HCT116 (cell line): ENCODE measurements around the gene GCDH. TPM values are rescaled to one million over a fixed set of nuclear protein-coding genes. Genes with fewer than 3 reads are reported as not detected.

ENCODE experiments used
- ATAC-seq: fragments of 200-7000 bp; cut with Tn5 transposase; 2 replicates; pipeline ENCODE4 v1.9.1; 2020; ENCODE audit warnings: mild to moderate bottlenecking, moderate library complexity
- BruUV-seq: library from RNA; stranded (reverse); fragments of 400-500 nt; replicated peaks from 2 replicates; lab custom pipeline; 2021; lab: Mats Ljungman, UMichigan
- CTCF ChIA-PET: fragments of 300-600 bp; sonication (Branson Sonifier 250); formaldehyde crosslinking; loops from one replicate; lab custom pipeline; 2021; ENCODE audit warnings: antibody characterized with exemption; lab: Charles Lee
- POLR2A ChIA-PET: fragments of 300-600, 350-600 bp; sonication (Branson Sonifier 250); formaldehyde crosslinking; loops from one replicate; lab custom pipeline; 2021; ENCODE audit warnings: antibody characterized with exemption; lab: Charles Lee
- RAD21 ChIA-PET, 2 experiments: fragments of 300-600 bp; sonication (Branson Sonifier 250); formaldehyde crosslinking; loops; one replicate each; lab custom pipeline; 2023; ENCODE audit warnings: low total read pairs in 2 of 2; ENCODE audit not compliant: uncharacterized antibody in 2 of 2, unreplicated experiment in 2 of 2, low non-redundant PET in 1 of 2; lab: Charles Lee
- DNase-seq: peaks from one replicate; pipeline ENCODE4 v3.0.0-alpha.2; 2010; ENCODE audit warnings: low read depth, low spot score
- H2AFZ ChIP-seq: fragments of 200-600 bp; shearing (Covaris generic), sonication (generic); 2 replicates; pipeline ENCODE4 v1.6.1; 2017; ENCODE audit warnings: low read depth, mixed run types, mixed read lengths, antibody characterized with exemption, low read length; ENCODE audit not compliant: poor library complexity, severe bottlenecking
- H3K27ac ChIP-seq: 2 replicates; pipeline ENCODE4 v1.5.1; 2012; ENCODE audit warnings: low read depth, low read length
- H3K27me3 ChIP-seq: fragments of 200-600 bp; sonication (generic); 2 replicates; pipeline ENCODE4 v1.6.1; 2016; ENCODE audit warnings: mixed run types, low read length, mixed read lengths; ENCODE audit not compliant: insufficient read depth
- H3K36me3 ChIP-seq, 2 experiments: fragments of 200-500 bp in 1 of 2; fragments of 200-600 bp in 1 of 2; sonication (Bioruptor generic) in 1 of 2; sonication (generic) in 1 of 2; 2 replicates each; pipeline versions ENCODE4 v1.5.1 to v1.6.1; 2014 to 2016; ENCODE audit warnings: low read length in 2 of 2, inconsistent platforms in 1 of 2, mixed read lengths in 1 of 2, mixed run types in 1 of 2; ENCODE audit not compliant: insufficient read depth in 2 of 2, control insufficient read depth in 1 of 2
- H3K4me1 ChIP-seq, 2 experiments: fragments of 200-600 bp in 1 of 2; sonication (generic) in 1 of 2; 2 replicates each; pipeline versions ENCODE4 v1.5.1 to v1.6.1; 2012 to 2017; ENCODE audit warnings: low read length in 2 of 2, inconsistent platforms in 1 of 2, mild to moderate bottlenecking in 1 of 2, mixed read lengths in 1 of 2, mixed run types in 1 of 2, moderate library complexity in 1 of 2; ENCODE audit not compliant: insufficient read depth in 2 of 2, control insufficient read depth in 1 of 2
- H3K4me2 ChIP-seq: fragments of 200-600 bp; sonication (generic); 2 replicates; pipeline ENCODE4 v1.6.1; 2017; ENCODE audit warnings: mixed run types, low read length, mixed read lengths
- H3K4me3 ChIP-seq, 2 experiments: fragments of 200-600 bp in 1 of 2; sonication (generic) in 1 of 2; replicated peaks in 1 of 2; 2 replicates each; pipeline ENCODE4 v1.5.1; 2011 to 2016; ENCODE audit warnings: low read length in 2 of 2, control low read depth in 1 of 2, low read depth in 1 of 2, mild to moderate bottlenecking in 1 of 2, mixed read lengths in 1 of 2, mixed run types in 1 of 2
- H3K79me2 ChIP-seq: fragments of 200-600 bp; sonication (generic); 2 replicates; pipeline ENCODE4 v1.6.1; 2017; ENCODE audit warnings: mild to moderate bottlenecking, mixed run types, low read length, moderate library complexity, mixed read lengths; ENCODE audit not compliant: insufficient read depth
- H3K9ac ChIP-seq: fragments of 200-600 bp; sonication (generic); 2 replicates; pipeline ENCODE4 v1.6.1; 2016; ENCODE audit warnings: low read length, mixed read lengths
- H3K9me2 ChIP-seq: fragments of 200-600 bp; sonication (generic), shearing (Covaris generic); 2 replicates; pipeline ENCODE4 v1.6.1; 2017; ENCODE audit warnings: mixed run types, mild to moderate bottlenecking, moderate library complexity; ENCODE audit not compliant: insufficient read depth
- H3K9me3 ChIP-seq, 2 experiments: fragments of 200-500 bp in 1 of 2; fragments of 200-600 bp in 1 of 2; sonication (Bioruptor generic) in 1 of 2; sonication (generic) in 1 of 2; 2 replicates each; pipeline ENCODE4 v1.6.1; 2014 to 2017; ENCODE audit warnings: low read length in 2 of 2, mixed read lengths in 2 of 2, inconsistent platforms in 1 of 2, low read depth in 1 of 2, mild to moderate bottlenecking in 1 of 2, mixed run types in 1 of 2, moderate library complexity in 1 of 2; ENCODE audit not compliant: control insufficient read depth in 1 of 2, insufficient read depth in 1 of 2
- H4K20me1 ChIP-seq: fragments of 200-600 bp; sonication (generic), shearing (Covaris generic); 2 replicates; pipeline ENCODE4 v1.6.1; 2017; ENCODE audit warnings: mixed run types, mild to moderate bottlenecking, moderate library complexity; ENCODE audit not compliant: insufficient read depth
- CBX3 ChIP-seq: IDR thresholded peaks from 2 replicates; pipeline ENCODE4 v1.6.1; 2012; ENCODE audit warnings: low read depth
- CEBPB ChIP-seq: IDR thresholded peaks from 2 replicates; pipeline ENCODE4 v1.6.1; 2012; ENCODE audit warnings: low read depth
- EGR1 ChIP-seq: IDR thresholded peaks from 2 replicates; pipeline ENCODE4 v1.6.1; 2012; ENCODE audit warnings: low read depth
- ELF1 ChIP-seq: IDR thresholded peaks from 2 replicates; pipeline ENCODE4 v1.6.1; 2012; ENCODE audit warnings: low read depth, borderline replicate concordance
- EZH2 ChIP-seq: fragments of 200-600 bp; sonication (generic); IDR thresholded peaks from 2 replicates; pipeline ENCODE4 v1.6.1; 2017; ENCODE audit warnings: antibody characterized with exemption, mixed run types
- JUND ChIP-seq: IDR thresholded peaks from 2 replicates; pipeline ENCODE4 v1.6.1; 2012
- POLR2A ChIP-seq: IDR thresholded peaks from 2 replicates; pipeline ENCODE4 v1.7.0; 2011; ENCODE audit warnings: borderline replicate concordance; ENCODE audit not compliant: insufficient read depth, insufficient read length; ENCODE audit errors: extremely low read depth
- POLR2AphosphoS5 ChIP-seq: IDR thresholded peaks from 2 replicates; pipeline ENCODE4 v1.6.1; 2011; ENCODE audit warnings: mild to moderate bottlenecking, low read depth, low read length, moderate library complexity
- RAD21 ChIP-seq: IDR thresholded peaks from 2 replicates; pipeline ENCODE4 v1.6.1; 2012; ENCODE audit warnings: low read depth, mild to moderate bottlenecking
- REST ChIP-seq: IDR thresholded peaks from 2 replicates; pipeline ENCODE4 v1.6.1; 2012; ENCODE audit warnings: low read depth
- SIN3A ChIP-seq: IDR thresholded peaks from 2 replicates; pipeline ENCODE4 v1.6.1; 2012; ENCODE audit warnings: low read depth
- SP1 ChIP-seq: IDR thresholded peaks from 2 replicates; pipeline ENCODE4 v1.6.1; 2012; ENCODE audit warnings: low read depth
- YY1 ChIP-seq: IDR thresholded peaks from 2 replicates; pipeline ENCODE4 v1.6.1; 2011; ENCODE audit warnings: low read length, low read depth, moderate library complexity, mild to moderate bottlenecking; ENCODE audit not compliant: insufficient replicate concordance; ENCODE audit errors: extremely low read depth
- ZFX ChIP-seq: fragments of 450-650 bp; IDR thresholded peaks from 2 replicates; pipeline ENCODE4 v1.6.1; 2017
- ZNF274 ChIP-seq: fragments of 200-500 bp; sonication (Bioruptor generic); IDR thresholded peaks from 2 replicates; pipeline ENCODE4 v1.6.1; 2014; ENCODE audit warnings: mild to moderate bottlenecking, low read depth, low read length, inconsistent platforms
- intact Hi-C: fragments of 100-400 bp; cut with micrococcal nuclease; formaldehyde crosslinking; loops from 2 replicates; pipeline ENCODE4 v1.10.0; 2022
- total RNA-seq: library from RNA; stranded (reverse); gene quantifications from one replicate; pipeline ENCODE4 v1.2.1, GENCODE V29; 2021; ENCODE audit not compliant: unreplicated experiment
- TF ChIP-seq, protein P1 (sequence below): IDR thresholded peaks from 2 replicates; pipeline ENCODE4 v1.6.1; 2011; ENCODE audit warnings: mild to moderate bottlenecking, low read length, moderate library complexity; ENCODE audit not compliant: insufficient replicate concordance; ENCODE audit errors: extremely low read depth
- TF ChIP-seq, protein P2 (sequence below): IDR thresholded peaks from 2 replicates; pipeline ENCODE4 v1.6.1; 2012

Gene GCDH
- total RNA-seq, 1 experiment from 2014 or later = 23.2 TPM

DNA sequence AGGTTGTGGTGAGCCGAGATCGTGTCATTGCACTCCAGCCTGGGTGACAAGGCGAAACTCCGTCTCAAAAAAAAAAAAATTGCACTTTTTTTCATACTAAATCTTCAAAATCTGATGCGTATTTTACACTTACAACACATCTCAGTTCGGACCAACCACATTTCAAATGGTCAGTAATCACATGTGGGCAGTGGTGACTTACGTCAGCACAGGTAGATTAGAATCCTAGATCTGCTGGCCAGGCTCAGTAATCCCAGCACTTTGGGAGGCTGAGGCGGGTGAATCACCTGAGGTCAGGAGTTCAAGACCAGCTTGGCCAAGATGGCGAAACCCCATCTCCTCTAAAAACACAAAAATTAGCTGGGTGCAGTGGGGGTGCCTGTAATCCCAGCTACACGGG, 44.1 kb downstream of the GCDH start:
- H3K27me3 ChIP-seq = no peaks in the 10 kb centered on the region
- CTCF ChIA-PET = no interaction called here
- BruUV-seq = no TSS peak
- no peak for ATAC-seq
- TF ChIP-seq EZH2 = no peak
- TF ChIP-seq, protein P1, sequence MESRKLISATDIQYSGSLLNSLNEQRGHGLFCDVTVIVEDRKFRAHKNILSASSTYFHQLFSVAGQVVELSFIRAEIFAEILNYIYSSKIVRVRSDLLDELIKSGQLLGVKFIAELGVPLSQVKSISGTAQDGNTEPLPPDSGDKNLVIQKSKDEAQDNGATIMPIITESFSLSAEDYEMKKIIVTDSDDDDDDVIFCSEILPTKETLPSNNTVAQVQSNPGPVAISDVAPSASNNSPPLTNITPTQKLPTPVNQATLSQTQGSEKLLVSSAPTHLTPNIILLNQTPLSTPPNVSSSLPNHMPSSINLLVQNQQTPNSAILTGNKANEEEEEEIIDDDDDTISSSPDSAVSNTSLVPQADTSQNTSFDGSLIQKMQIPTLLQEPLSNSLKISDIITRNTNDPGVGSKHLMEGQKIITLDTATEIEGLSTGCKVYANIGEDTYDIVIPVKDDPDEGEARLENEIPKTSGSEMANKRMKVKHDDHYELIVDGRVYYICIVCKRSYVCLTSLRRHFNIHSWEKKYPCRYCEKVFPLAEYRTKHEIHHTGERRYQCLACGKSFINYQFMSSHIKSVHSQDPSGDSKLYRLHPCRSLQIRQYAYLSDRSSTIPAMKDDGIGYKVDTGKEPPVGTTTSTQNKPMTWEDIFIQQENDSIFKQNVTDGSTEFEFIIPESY = no peak
- TF ChIP-seq POLR2A = no peak
- TF ChIP-seq, protein P2, sequence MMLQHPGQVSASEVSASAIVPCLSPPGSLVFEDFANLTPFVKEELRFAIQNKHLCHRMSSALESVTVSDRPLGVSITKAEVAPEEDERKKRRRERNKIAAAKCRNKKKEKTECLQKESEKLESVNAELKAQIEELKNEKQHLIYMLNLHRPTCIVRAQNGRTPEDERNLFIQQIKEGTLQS = no peak
- TF ChIP-seq ELF1 = no peak
- TF ChIP-seq EGR1 = no peak
- TF ChIP-seq JUND = no peak
- no peak for TF ChIP-seq ZNF274
- TF ChIP-seq CBX3 = no peak
- no peak for TF ChIP-seq ZFX
- TF ChIP-seq RAD21 = no peak
- no peak for TF ChIP-seq SP1
- no peak for TF ChIP-seq CEBPB
- TF ChIP-seq SIN3A = no peak
- no peak for TF ChIP-seq YY1
- no peak for TF ChIP-seq REST
- TF ChIP-seq POLR2AphosphoS5 = no peak
- TF ChIP-seq, all 23 proteins: peak for 0
- H3K79me2 ChIP-seq = peaks cover 51% of the 10 kb centered on the region
- H3K9ac ChIP-seq = no peak overlapping the region
- intact Hi-C loops = no loop called here
- H4K20me1 ChIP-seq = no peaks in the 10 kb centered on the region
- H3K36me3 ChIP-seq = peaks cover 8 to 23% of the 10 kb centered on the region in 2 experiments; a peak in 3 of 4 replicates
- H3K4me1 ChIP-seq = peaks cover 18 to 43% of the 10 kb centered on the region in 2 experiments
- no peak for DNase-seq
- H2AFZ ChIP-seq = no peak overlapping the region
- ChIA-PET POLR2A (interaction anchor here (0.7 kb wide), 1 partner anchor 763 kb away, joined by 3 read pairs; no protein-coding TSS in a partner anchor), RAD21 (no interaction called here)
- no peaks in the 10 kb centered on the region for H3K9me2 ChIP-seq
- peak overlapping the region; percentile 15 for H3K4me2 ChIP-seq
- H3K9me3 ChIP-seq = no peaks in the 10 kb centered on the region
- no peak overlapping the region for H3K4me3 ChIP-seq
- no peak overlapping the region for H3K27ac ChIP-seq
